HG03039 (cell line): ENCODE measurements around the gene RECK.
"Not testable (repeated sequence)": the region's sequence is repeated elsewhere in the genome, so short reads cannot be mapped to it uniquely, and the experiment has no call there.

Source experiments
- ATAC-seq: cut with Tn5 transposase; IDR thresholded peaks from one replicate; pipeline ENCODE4 v1.9.1; 2021; ENCODE audit warnings: mild to moderate bottlenecking, moderate library complexity; ENCODE audit not compliant: unreplicated experiment

RECK gene

GRCh38 chr9:36109071-36109470 lies 72.4 kb downstream of the RECK start:
- ATAC-seq, result no peak

GRCh38 chr9:36110434-36110833 lies 73.7 kb downstream of the RECK start:
- ATAC-seq, result no peak

- no peak for ATAC-seq
Measured at GRCh38 chr9:36112516-36112915, 75.8 kb downstream of the RECK start.

- ATAC-seq, result no peak
Measured at GRCh38 chr9:36113999-36114398, 77.3 kb downstream of the RECK start.

GRCh38 chr9:36116593-36116992 lies 79.9 kb downstream of the RECK start:
- ATAC-seq, result no peak

GRCh38 chr9:36118201-36118600 lies 81.5 kb downstream of the RECK start:
- ATAC-seq, result no peak

- ATAC-seq, result no peak
Measured at GRCh38 chr9:36118706-36119105, 82.0 kb downstream of the RECK start.

GRCh38 chr9:36119476-36119875 lies 82.8 kb downstream of the RECK start:
- ATAC-seq, result no peak

GRCh38 chr9:36120705-36121104 lies 84.0 kb downstream of the RECK start:
- ATAC-seq, result no peak

GRCh38 chr9:36121971-36122370 lies 85.3 kb downstream of the RECK start:
- no peak for ATAC-seq

GRCh38 chr9:36123515-36123914 lies 86.8 kb downstream of the RECK start:
- no peak for ATAC-seq

- no peak for ATAC-seq
Measured at GRCh38 chr9:36125062-36125855, 88.5 kb downstream of the RECK start.

GRCh38 chr9:36126016-36126730 lies 89.5 kb downstream of the RECK start:
- no peak for ATAC-seq

- ATAC-seq, result no peak
Measured at GRCh38 chr9:36127652-36128244, 91.0 kb downstream of the RECK start.

- no peak for ATAC-seq
Measured at GRCh38 chr9:36128349-36128748, 91.6 kb downstream of the RECK start.

- ATAC-seq, result no peak
Measured at GRCh38 chr9:36129139-36129538, 92.4 kb downstream of the RECK start.

- ATAC-seq, result not testable (repeated sequence)
Measured at GRCh38 chr9:36131666-36132065, 95.0 kb downstream of the RECK start.

GRCh38 chr9:36132086-36132485 lies 95.4 kb downstream of the RECK start:
- no peak for ATAC-seq

- no peak for ATAC-seq
Measured at GRCh38 chr9:36134761-36135505, 98.2 kb downstream of the RECK start.

GRCh38 chr9:36135741-36136271 lies 99.1 kb downstream of the RECK start:
- ATAC-seq, result no peak

GRCh38 chr9:36136272-36136893 lies 99.7 kb downstream of the RECK start, which contains the start of gene GLIPR2:
Gene GLIPR2 (plus strand): TSS chr9:36136733. CDS start chr9:36136779, 46 bp downstream.
- ATAC-seq, result peak; percentile 91
